ENCODE results near the gene NRXN3. TPM values are rescaled to one million over a fixed set of nuclear protein-coding genes. Genes with fewer than 3 reads are reported as not detected.
A peak's percentile ranks its signal among the peaks of the same experiment; 100 is the strongest.

Gene NRXN3
- total and polyA plus RNA-seq, 2 of the 4 experiments (the other 2 are of a cell fraction), result 4.8 to 25.1 TPM

DNA sequence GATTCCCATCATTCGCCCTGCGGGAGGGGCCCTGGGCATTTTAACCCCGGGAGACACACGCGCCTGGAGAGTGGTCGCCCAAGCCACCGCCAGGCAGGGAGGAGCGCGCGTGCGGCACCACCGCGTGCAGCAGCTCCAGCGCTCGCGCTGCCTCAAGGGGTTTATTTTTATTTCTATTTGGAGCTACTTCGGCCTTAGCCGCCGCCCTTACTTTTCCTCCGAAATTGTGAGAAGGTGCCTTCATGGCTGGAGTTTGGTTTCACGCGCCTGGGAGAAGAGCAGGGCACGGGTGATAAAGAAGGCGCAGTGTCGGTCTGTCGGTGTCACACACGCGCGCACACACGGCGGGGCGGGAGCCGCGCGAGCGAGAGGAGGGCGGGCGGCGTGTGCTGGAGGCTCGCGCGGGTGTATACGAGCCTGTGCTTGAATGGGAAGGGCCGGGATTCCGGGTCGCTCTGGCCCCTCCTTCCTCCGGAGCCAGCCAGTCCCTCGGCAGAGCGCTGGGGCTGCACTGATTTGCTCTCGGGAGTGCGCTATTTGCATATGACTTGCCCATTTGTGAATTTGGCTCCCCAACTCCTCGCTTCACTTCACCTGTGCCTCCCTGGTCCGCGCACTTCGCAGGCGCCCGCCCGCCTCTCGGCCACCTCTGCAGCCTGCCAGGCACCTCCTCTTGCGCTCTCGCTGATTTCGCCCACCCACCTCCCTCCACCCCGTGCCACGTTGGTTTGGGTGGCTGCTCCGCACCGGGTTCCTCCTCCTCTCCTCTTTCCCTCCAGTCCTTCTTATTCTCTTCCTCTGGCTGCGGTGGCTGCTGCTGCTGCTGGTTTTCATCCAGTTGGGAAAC is 1108.8 kb downstream of the NRXN3 start:
- H3K4me3 ChIP-seq (ENCODE audit: insufficient read depth, low read depth, low read length), result peak overlapping the region; percentile 88

More for the DNA sequence above, 1108.8 kb downstream of the NRXN3 start:
- H3K27ac ChIP-seq (ENCODE audit: insufficient read depth, low read length), result no peak overlapping the region
- no peak overlapping the region; the same call in 1 of the 2 replicates for H2BK120ac ChIP-seq (ENCODE audit: low read depth, low read length)
- peak overlapping the region; percentile 19; the same call in 1 of the 2 replicates for H3K9ac ChIP-seq (ENCODE audit: low read depth, low read length)
- POLR2A ChIA-PET (ENCODE audit: unreplicated experiment), result interaction anchor here (0.5 kb wide), 1 partner anchor 466 kb away, joined by 5 read pairs; no protein-coding TSS in a partner anchor
- H3K18ac ChIP-seq (ENCODE audit: low read depth, low read length), result no peak overlapping the region
- dilution Hi-C loops (cut with HindIII; ENCODE audit: low sequenced_read_pairs, unreplicated experiment), result no loop called here
- CTCF ChIA-PET, result no interaction called here
- no peaks in the 10 kb centered on the region for H3K9me3 ChIP-seq (ENCODE audit: control insufficient read depth, insufficient read depth, low read length)
- ATAC-seq (ENCODE audit: low read depth), result peak; percentile 100
- no peak overlapping the region for H4K5ac ChIP-seq (ENCODE audit: low read depth, low read length)
- in situ Hi-C loops (cut with MboI; ENCODE audit: low sequenced_read_pairs), result no loop called here
- H2AK5ac ChIP-seq (ENCODE audit: low read depth, low read length), result no peak overlapping the region
- BruUV-seq (replicated peaks), result no TSS peak
- H2AK9ac ChIP-seq (replicated peaks; ENCODE audit: low read depth, low read length, poor library complexity), result peak overlapping the region; percentile 80
- no peaks in the 10 kb centered on the region for H3K36me3 ChIP-seq (ENCODE audit: control insufficient read depth, insufficient read depth, low read length)
- no peaks in the 10 kb centered on the region for H4K20me1 ChIP-seq (ENCODE audit: insufficient read depth, low read length)
- H3K4me1 ChIP-seq (ENCODE audit: control insufficient read depth, insufficient read depth, low read length), result peaks cover 1% of the 10 kb centered on the region; the same call in 1 of the 2 replicates
- WGBS, 2 experiments (ENCODE audit: extremely low coverage in 2 of 2, insufficient read length in 1 of 2), result 0% methylated on average over 27 of the region's 67 CpGs; no CpG with 5 or more reads in 1 of the 2 experiments
- no peak; the same call in 1 of the 2 replicates for TF ChIP-seq RAD21 (IDR thresholded peaks at IDR 0.05; ENCODE audit: low read length)
- TF ChIP-seq MAFK (IDR thresholded peaks at IDR 0.05; ENCODE audit: low read depth, low read length), result no peak
- TF ChIP-seq, protein P1, sequence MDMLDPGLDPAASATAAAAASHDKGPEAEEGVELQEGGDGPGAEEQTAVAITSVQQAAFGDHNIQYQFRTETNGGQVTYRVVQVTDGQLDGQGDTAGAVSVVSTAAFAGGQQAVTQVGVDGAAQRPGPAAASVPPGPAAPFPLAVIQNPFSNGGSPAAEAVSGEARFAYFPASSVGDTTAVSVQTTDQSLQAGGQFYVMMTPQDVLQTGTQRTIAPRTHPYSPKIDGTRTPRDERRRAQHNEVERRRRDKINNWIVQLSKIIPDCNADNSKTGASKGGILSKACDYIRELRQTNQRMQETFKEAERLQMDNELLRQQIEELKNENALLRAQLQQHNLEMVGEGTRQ (IDR thresholded peaks at IDR 0.05; ENCODE audit: low read depth, low read length), result no peak
- TF ChIP-seq BHLHE40 (IDR thresholded peaks at IDR 0.05; ENCODE audit: low read depth, low read length), result 0 out of 2 replicates have a peak, but pooled peaks have one; percentile 5
- TF ChIP-seq POLR2A (IDR thresholded peaks at IDR 0.05; ENCODE audit: low read depth, low read length), result no peak
- peak; percentile 65; the same call in 1 of the 2 replicates for TF ChIP-seq MXI1 (IDR thresholded peaks at IDR 0.05; ENCODE audit: borderline replicate concordance, low read depth, low read length)
- TF ChIP-seq, protein P2, sequence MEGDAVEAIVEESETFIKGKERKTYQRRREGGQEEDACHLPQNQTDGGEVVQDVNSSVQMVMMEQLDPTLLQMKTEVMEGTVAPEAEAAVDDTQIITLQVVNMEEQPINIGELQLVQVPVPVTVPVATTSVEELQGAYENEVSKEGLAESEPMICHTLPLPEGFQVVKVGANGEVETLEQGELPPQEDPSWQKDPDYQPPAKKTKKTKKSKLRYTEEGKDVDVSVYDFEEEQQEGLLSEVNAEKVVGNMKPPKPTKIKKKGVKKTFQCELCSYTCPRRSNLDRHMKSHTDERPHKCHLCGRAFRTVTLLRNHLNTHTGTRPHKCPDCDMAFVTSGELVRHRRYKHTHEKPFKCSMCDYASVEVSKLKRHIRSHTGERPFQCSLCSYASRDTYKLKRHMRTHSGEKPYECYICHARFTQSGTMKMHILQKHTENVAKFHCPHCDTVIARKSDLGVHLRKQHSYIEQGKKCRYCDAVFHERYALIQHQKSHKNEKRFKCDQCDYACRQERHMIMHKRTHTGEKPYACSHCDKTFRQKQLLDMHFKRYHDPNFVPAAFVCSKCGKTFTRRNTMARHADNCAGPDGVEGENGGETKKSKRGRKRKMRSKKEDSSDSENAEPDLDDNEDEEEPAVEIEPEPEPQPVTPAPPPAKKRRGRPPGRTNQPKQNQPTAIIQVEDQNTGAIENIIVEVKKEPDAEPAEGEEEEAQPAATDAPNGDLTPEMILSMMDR (conservative IDR thresholded peaks at IDR 0.05; ENCODE audit: low read depth, low read length), result no peak
- TF ChIP-seq NFE2L2 (IDR thresholded peaks at IDR 0.05; ENCODE audit: low read depth, low read length), result no peak
- peak; percentile 42; the same call in 1 of the 2 replicates for TF ChIP-seq MAZ (IDR thresholded peaks at IDR 0.05; ENCODE audit: borderline replicate concordance, low read depth, low read length)
- no peak for TF ChIP-seq RCOR1 (IDR thresholded peaks at IDR 0.05; ENCODE audit: insufficient replicate concordance, low read length)
- TF ChIP-seq SMC3 (IDR thresholded peaks at IDR 0.05; ENCODE audit: low read depth, low read length), result no peak
- TF ChIP-seq CHD1 (IDR thresholded peaks at IDR 0.05; ENCODE audit: low read depth, low read length), result no peak
- TF ChIP-seq FOS (IDR thresholded peaks at IDR 0.05; ENCODE audit: low read depth, low read length), result no peak
- no peak overlapping the region for H3K14ac ChIP-seq (replicated peaks; ENCODE audit: low read depth, low read length)
- no peak overlapping the region for H2BK5ac ChIP-seq (ENCODE audit: low read depth, low read length, poor library complexity, severe bottlenecking)
- no peak overlapping the region for H2BK15ac ChIP-seq (ENCODE audit: low read depth, low read length)
- peak overlapping the region; percentile 89 for H3K4me2 ChIP-seq (ENCODE audit: low read depth, low read length)
- H3K4ac ChIP-seq (ENCODE audit: low read depth, low read length), result no peak overlapping the region
- H3K9me1 ChIP-seq (ENCODE audit: insufficient read depth, low read length), result peaks cover 5% of the 10 kb centered on the region; the same call in 1 of the 2 replicates
- H2AFZ ChIP-seq (replicated peaks; ENCODE audit: low read length, poor library complexity), result peak overlapping the region; percentile 97
- DNase-seq, result peak; percentile 92
- no peak overlapping the region for H4K8ac ChIP-seq (ENCODE audit: low read depth in 2 of 2, low read length in 2 of 2)
- no peak overlapping the region for H4K91ac ChIP-seq (ENCODE audit: insufficient read depth, low read depth, low read length)
- peak overlapping the region; percentile 10; the same call in 1 of the 2 replicates for H3K23ac ChIP-seq (ENCODE audit: low read depth, low read length)
- H3K79me1 ChIP-seq (ENCODE audit: low read depth in 1 of 2, low read length in 2 of 2), result 0 out of 4 replicates have a peak, but pooled peaks cover 0 to 3% of the 10 kb centered on the region in 2 experiments
- H2BK20ac ChIP-seq (ENCODE audit: low read depth, low read length), result no peak overlapping the region
- peaks cover 20% of the 10 kb centered on the region for H3K27me3 ChIP-seq (ENCODE audit: control insufficient read depth, insufficient read depth, low read length)
- no peak overlapping the region; the same call in 1 of the 2 replicates for H3K56ac ChIP-seq (ENCODE audit: extremely low read depth, insufficient read depth, low read length)
- intact Hi-C loops (cut with micrococcal nuclease), result loop anchor here (1.0 to 10.0 kb wide), 6 partner anchors 90 to 576 kb away; no protein-coding TSS in a partner anchor

Data from IMR-90 (cell line).